Spleen (tissue), 7 donors: Measurements from ENCODE around the gene TMEM14B.

ENCODE experiments used
- CTCF ChIP-seq, 11 experiments: fragments of 200-600 bp in 7 of 11; fragments of 450-650 bp in 4 of 11; sonication (generic) in 4 of 11; IDR thresholded peaks in 8 of 11; conservative IDR thresholded peaks in 3 of 11; 1 replicate in 7 of 11; 2 replicates in 4 of 11; pipeline versions ENCODE4 v1.4.0 to v1.8.0; 2016 to 2021; ENCODE audit warnings: antibody characterized with exemption in 11 of 11, inconsistent platforms in 4 of 11, mild to moderate bottlenecking in 1 of 11
- POLR2A ChIP-seq, 3 donors: fragments of 450-650 bp; IDR thresholded peaks; one replicate each; pipeline ENCODE4 v1.5.1; 2017; ENCODE audit warnings: antibody characterized with exemption in 3 of 3, mild to moderate bottlenecking in 1 of 3
- POLR2AphosphoS5 ChIP-seq, 3 donors: sonication (generic); formaldehyde crosslinking; IDR thresholded peaks; one replicate each; pipeline ENCODE4 v1.5.1; 2017; ENCODE audit warnings: antibody characterized with exemption in 3 of 3
- donor health status: DM: no; HTN: no; CAD: no; lungs with moderate emphysema.
- donor health status: DM: no; HTN: no; CAD: no.
- donor health status: DM: no; HTN: no; CAD: no.

DNA sequence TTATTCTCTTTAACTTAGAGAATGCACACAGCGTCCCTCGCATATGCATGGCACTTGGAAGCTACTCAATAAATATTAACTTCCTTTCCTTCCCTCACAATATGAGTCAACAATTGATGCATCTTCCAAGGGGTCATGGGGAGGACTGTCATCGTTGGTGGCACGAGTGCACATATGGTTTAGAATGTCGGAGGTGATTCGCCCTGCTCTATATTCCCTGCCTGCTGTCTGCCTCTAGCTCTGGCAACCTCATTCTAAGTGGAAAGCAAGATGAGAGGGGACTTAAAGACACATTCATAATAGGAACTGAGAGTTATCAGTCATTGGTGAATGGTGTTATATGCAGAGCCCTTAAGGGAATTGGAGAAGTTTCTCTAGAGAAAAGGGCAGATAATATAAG, 46.1 kb downstream of the TMEM14B start:
- TF ChIP-seq CTCF (IDR thresholded peaks at IDR 0.05 in 8 of 11, conservative IDR thresholded peaks at IDR 0.05 in 3 of 11) (no peak), POLR2AphosphoS5 (IDR thresholded peaks at IDR 0.05) (no peak), POLR2A (IDR thresholded peaks at IDR 0.05) (no peak)
